Measurements from ENCODE around the gene VPS9D1.
"Not testable (repeated sequence)": the region's sequence is repeated elsewhere in the genome, so short reads cannot be mapped to it uniquely, and the experiment has no call there.

VPS9D1 gene

DNA sequence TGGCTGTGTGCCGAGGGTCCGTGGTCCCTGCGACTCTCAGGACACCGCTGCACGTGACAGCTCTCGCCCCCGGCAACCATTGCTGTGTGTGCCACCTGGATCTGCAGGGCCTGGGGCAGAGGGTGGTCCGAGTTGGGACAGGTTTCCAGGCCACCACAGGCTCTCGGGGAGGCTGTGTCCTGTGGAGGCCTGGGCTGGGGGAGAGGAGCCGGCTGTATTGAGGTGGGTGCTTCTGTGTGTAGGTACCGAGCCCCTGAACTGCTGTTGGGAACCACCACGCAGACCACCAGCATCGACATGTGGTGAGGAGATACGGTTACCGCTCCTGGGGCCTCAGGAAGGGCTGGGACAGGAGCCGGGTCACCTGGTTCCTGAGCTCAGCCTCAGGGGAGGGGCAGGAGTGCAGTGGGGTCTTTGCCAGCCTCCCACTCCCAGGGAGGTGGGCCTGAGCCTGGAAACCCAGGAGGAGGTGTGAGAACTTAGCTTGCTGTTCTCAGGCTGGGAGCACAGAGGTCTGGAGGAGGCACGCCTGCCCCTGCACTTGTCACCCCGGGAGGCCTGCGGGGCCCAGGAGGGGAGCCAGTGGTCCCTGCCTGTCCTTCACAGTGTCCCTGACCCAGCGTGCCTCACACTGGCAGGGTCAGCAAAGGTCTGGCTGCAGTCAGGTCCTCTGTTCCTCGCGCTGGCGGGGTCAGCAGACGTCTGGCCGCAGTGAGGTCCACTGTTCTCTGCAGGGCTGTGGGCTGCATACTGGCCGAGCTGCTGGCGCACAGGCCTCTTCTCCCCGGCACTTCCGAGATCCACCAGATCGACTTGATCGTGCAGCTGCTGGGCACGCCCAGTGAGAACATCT lies 26.5 kb downstream of the VPS9D1 start:
- DNase-seq (ENCODE audit: low spot score), result no peak

DNA sequence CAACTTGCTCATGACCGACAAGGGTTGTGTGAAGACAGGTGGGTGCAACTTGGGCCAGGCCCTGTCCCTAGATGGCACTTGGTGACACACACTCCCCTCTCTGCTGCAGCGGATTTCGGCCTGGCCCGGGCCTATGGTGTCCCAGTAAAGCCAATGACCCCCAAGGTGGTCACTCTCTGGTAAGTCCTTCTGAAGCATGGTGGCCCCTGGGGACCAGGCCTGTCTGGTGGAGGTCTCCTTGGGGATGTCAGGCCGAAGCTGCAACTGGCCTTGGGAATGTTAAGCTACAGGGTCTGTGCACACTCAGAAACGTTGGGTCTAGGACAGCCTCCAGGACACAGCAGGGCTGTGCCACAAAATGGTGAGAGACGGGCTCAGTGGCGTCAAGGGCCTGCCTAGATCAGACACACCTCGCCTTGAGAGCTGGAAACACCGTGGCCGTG lies 27.4 kb downstream of the VPS9D1 start:
- no peak for DNase-seq (ENCODE audit: low spot score)

DNA sequence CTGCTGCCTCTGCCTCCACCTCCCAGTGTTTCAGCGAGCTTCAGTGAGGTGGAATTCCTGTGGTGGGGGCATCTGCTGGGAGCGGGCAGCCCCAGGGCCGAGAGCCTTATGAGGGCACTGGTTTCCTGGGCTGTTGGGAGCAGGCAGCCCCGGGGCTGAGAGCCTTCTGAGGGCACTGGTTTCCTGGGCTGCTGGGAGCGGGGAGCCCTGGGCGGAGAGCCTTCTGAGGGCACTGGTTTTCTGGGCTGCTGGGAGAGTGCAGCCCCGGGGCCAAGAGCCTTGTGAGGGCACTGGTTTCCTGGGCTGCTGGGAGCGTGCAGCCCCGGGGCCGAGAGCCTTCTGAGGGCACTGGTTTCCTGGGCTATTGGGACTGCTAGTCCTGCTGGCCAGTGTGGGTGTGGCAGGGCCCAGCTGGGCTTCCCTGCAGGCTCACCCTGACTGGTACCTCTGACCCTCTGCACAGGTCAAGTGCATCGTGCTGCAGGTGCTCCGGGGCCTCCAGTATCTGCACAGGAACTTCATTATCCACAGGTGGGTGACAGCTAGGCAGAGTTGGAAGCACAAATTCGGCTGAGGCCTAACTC lies 28.6 kb downstream of the VPS9D1 start:
- DNase-seq (ENCODE audit: low spot score), result no peak

DNA sequence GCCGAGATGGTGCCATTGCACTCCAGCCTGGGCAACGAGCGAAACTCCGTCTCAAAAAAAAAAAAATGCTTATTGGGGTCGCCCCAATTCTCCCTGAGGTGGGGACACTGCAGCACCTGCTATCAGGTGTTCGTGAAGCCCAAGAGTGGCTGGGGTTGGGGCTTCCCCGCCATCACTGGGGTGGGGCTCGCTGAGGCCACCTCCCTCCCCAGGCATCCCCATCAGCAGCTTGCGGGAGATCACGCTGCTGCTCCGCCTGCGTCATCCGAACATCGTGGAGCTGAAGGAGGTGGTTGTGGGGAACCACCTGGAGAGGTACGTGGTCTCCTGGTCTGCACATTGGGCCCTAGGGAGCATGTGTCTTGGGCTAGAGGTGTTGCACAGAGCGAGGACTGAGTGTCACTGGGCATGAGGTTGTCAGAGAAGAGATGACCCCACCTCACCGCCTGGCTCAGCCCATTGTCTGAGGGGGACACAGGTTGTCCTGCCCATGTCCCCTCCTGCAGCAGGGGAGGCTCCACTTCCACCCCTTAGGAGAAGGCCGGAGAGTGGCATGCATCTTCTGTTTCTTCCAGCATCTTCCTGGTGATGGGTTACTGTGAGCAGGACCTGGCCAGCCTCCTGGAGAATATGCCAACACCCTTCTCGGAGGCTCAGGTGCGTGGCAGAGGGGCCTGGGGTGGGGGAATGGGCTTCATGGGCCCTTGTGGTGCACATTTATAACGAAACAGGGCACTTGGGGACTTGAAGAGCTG lies 29.3 kb downstream of the VPS9D1 start:
- no peak for DNase-seq (ENCODE audit: low spot score)

DNA sequence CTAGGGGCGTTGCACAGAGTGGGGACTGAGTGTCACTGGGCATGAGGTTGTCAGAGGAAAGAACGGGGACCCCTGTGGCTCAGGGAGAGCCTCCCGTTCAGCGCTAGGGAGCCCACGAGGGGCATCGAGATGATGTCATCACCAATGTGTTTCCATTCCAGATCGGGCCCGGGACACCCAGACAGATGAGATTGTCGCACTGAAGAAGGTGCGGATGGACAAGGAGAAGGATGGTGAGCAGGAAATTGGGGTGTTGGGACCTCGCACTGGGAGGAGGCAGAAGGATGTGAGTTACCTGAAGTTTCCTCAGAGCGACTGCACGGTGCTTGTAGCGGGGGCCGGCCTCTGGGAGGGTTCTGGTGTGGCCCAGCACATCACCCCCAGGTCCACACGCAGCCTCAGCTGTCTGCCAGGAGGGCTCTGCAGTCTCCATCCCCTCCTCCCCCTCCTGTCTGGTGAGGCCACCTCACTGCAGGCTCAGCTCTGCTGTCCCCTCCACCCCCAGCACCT lies 30.3 kb downstream of the VPS9D1 start:
- no peak for DNase-seq (ENCODE audit: low spot score)

DNA sequence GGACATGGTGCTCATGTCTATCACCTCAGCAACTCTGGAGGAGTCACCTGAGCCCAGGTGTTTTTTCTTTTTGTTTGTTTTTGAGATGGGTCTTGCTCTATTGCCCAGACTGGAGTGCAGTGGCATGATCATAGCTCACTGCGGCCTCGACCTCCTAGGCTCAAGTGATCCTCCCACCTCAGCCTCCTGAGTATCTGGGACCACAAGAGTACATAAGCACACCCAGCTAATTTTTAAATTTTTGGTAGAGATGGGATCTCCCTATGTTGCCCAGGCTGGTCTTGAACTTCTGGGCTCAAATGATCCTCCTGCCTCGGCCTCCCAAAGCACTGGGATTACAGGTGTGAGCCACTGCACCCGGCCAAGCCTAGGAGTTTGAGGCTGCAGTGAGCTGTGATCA lies 31.1 kb downstream of the VPS9D1 start:
- not testable (repeated sequence) for DNase-seq (ENCODE audit: low spot score)

DNA sequence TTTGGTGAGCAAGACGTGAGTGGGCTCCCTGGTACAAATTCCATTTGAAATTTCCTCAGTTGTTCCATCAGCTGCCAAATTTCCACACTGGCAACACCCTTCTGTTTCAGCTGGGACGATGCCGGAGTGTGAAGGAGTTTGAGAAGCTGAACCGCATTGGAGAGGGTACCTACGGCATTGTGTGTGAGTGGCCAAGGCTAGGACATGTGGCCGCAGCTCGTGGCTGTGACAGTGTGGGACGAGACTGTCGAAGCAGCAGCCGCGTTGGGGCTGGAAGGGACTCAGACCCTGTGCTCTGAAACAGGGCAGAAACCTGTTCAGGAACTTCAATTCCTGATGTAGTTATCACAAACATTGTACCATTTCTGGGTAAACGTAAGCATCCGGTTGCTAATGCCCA lies 31.6 kb downstream of the VPS9D1 start:
- DNase-seq (ENCODE audit: low spot score), result no peak

DNA sequence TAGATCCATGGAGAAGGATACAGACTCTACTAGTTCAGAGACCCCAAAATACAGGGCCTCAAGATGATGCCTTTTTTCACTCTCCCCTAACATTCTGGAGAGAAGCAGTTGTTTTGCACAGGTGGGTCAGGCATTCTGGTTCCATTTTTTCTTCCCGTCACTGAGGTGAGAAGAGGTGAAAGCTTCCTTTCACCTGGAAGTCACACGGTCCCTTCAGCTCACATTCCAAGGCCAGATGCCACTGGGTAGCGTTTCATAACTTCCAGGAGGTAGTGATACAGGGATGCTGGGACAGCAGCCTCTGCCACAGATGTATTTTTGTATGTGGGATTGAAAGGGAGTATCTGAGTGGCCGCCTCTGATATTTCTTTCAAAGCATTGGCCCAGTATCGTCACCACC lies 32.3 kb downstream of the VPS9D1 start:
- DNase-seq (ENCODE audit: low spot score), result no peak

DNA sequence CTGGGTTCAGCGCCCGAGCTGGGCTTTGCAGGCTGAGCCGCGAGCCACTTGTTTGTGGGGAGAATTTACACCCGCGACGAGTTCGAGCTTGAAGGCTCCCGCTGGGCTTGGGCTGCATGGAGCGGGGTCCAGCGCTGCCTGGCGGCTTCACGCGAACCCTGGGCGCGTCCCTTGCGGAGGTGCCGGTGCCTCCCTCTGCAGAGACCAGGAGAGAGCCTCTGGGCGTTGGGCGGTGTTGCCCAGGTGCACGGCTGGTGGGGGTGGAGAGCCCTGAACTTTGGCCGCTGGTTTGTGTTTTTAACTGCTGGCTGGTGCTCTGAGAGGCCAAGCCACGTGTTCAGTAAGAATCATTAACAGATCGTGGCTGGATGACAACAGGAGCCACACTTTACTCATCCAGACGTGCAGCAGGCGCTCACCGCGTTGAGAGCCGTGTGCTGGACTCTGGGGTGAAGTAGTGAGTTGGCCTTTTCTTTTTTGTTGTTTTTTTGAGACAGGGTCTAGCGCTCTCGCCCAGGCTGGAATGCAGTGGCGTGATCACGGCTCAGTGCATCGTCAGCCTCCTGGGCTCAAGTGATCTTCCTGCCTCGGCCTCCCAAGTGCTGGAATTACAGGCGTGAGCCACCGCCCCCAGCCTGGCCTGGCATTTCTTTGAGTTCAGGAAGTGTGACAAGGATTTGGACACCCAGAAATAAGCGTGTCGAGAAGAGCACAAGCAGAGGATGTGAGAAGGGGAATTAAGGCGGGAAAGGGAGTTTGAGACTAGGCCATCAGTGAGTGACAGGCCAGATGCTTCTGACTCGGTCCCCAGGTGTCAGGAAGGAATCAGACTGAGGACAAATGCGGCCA lies 33.4 kb downstream of the VPS9D1 start:
- DNase-seq (ENCODE audit: low spot score), result peak; percentile 87

DNA sequence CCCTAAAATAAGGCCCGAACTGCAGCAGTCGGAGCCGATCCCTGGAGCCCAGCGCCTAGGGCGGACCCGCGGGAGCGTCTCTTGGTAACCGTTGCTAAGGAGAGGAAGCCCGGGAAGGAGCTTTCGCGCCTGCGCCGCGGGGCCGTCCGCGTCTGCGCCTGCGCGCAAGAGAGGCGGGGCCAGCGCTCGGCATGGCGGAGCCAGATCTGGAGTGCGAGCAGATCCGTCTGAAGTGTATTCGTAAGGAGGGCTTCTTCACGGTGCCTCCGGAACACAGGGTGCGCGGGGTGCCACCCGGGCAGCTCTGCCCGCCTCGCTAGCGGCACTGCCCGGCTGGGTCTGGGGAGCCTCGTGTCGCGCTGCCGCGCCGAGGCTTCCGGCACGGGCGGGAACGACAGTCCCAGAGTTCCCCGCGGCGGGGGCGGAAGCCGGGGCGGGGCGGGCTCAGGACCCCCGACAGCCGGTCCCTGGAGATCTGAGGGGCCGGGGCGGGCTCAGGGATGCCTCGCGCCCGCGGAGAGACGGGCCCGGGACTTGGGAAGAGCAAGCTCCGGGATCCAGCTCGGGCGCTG lies 34.1 kb downstream of the VPS9D1 start, which contains the start of gene CDK10:
Gene CDK10 (plus strand): TSS at position 170 of the 572 bp plus-strand sequence. CDS start 22 bp downstream, at position 192.
- peak; percentile 72 for DNase-seq (ENCODE audit: low spot score)

DNA sequence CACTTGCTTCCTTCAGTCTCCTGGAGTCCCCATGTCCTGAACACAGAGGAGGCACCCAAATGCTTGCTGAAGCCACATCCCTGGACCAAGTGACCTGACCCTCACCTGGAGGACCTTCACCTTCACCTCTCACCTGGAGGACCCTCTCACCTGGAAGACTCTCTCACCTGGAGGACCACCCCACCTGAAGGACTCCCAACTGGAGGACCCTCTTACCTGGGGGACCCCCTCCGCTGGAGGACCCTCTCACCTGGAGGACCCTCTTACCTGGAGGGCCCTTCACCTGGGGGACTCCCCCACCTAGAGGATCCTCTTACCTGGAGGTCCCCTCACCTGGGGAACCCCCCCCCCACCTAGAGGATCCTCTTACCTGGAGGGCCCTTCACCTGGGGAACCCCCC lies 34.8 kb downstream of the VPS9D1 start:
- DNase-seq (ENCODE audit: low spot score), result no peak

DNA sequence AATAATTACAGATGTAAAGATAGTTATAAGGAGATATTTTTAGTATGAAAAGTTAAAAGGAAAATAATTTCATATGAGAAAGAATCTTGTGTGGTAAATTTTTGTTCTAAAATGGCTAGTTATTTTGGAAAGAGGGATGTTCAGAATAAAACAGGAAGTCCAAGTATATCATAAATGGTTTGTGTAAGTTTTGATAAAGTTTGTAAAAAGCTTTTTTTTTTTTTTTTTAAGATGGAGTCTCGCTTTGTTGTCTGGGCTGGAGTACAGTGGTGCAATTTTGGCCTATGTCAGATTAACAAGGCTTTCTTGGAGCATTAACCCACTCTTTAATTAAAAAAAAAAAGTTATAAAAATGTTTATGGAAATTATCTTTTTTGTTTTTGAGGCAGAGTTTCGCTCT lies 42.4 kb downstream of the VPS9D1 start:
- DNase-seq (ENCODE audit: low spot score), result no peak

DNA sequence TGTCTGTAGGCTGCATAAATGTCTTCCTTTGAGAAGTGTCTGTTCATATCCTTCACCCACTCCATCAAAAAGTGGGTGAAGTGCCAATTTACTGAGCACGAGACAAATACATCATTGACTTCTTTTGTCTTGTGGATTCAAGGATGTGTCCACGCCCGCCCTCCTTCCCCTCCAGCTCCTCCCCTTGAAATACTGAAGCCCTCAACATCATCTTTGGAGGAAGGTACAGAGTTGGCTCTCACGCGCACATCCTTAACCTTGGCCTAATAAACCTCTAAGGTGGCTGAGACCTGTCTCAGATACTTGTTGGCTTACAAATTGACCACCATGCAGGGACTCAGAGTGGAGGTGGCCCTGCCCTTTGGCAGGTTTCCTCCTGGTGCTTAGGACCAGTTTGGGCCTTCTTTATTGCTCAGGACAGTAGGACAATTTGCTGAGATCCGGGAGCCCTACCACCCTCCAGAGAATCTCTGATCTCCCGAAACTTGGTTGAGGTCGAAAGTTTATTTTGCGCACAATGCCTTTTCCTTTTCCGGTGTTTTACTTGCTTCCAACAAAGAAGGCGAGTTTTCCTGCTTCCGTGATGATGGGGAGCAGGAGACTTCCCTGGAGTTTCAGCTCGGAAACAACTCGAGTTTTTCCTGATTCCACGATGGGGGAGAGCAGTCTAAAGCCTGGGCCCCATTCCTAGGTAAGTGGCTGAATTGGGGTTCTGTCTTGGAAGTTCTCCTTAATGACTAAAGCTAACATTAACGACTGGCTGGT lies 48.3 kb downstream of the VPS9D1 start:
- DNase-seq (ENCODE audit: low spot score), result no peak

DNA sequence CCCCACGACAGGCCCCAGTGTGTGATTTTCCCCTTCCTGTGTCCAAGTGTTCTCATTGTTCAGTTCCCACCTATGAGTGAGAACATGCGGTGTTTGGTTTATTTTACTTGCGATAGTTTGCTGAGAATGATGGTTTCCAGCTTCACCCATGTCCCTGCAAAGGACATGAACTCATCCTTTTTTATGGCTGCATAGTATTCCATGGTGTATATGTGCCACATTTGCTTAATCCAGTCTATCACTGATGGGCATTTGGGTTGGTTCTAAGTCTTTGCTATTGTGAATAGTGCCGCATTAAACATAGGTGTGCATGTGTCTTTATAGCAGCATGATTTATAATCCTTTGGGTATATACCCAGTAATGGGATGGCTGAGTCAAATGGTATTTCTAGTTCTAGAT lies 49.1 kb downstream of the VPS9D1 start:
- DNase-seq (ENCODE audit: low spot score), result not testable (repeated sequence)

DNA sequence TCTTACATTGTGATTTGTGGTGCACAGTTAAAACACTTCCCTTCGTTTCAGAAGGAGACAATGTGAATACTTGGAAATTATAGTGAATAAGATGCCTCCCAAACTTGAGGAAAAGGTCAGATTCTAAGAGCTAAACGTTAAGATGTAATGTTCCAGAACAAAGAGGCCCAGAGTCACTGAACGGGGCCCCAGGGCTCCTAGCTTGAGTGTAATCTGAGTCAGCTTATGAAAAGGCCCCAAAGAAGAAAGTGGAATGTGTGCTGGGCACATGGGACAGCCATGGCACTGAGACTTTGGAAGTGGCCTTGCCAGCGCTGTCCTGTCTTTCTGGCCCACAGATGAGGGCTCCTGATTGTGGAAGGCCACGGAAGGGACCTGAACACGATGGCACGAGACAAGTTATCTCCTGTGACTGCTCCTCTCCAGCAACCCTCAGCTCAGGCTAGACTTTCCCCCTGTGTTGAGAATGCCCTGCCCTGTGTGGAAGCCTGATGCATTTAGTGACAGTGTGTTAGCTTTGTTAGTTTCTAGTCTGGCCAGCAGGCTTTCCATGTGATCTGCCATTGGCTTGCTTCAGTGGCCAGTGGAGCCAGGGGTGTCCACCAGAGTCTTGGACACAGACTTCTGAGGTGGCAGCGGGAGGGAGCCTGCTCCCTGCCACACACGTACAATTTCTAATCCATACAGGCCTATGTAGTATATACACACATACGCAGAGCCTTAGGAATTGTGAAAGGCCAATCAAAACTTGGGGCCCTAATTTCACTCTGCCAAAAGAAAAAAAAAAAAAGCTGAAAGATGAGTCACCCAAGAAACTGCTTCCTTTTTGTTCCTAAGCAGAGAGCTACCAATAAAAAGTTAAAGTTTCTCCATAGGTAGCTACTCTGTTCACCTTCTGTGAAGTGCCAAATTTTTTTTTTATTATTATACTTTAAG lies 49.9 kb downstream of the VPS9D1 start:
- DNase-seq (ENCODE audit: low spot score), result no peak

DNA sequence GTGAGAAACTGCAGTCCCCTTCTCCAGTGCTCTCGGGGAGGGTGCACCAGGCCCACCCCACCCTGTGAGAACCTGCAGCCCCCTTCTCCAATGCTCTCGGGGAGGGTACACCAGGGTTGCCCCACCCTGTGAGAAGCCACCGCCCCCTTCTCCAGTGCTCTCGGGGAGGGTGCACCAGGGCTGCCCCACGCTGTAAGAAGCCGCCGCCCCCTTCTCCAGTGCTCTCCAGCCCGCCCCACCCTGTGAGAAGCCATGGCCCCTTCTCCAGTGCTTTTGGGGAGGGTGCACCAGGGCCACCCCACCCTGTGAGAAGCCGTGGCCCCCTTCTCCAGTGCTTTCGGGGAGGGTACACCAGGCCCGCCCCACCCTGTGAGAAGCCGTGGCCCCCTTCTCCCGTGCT lies 50.9 kb downstream of the VPS9D1 start:
- DNase-seq (ENCODE audit: low spot score), result no peak

DNA sequence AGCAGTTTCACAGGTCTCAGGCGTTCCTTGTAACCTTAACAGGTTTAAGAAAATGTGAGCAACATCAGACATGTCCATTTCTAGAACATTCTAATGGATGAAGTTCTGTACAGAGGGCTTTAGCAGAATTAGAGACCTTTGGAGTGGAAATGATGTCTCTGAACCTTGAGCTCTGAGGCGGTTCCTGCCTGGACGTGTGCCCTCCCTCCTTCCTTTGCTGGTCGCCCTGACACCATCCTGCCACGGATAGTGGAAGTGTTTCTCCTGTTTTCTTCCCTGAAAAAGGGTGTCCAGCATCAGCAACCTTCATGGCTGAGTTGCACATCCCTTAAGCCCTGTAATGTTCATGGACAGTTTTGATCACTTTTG lies 51.9 kb downstream of the VPS9D1 start:
- no peak for DNase-seq (ENCODE audit: low spot score)

DNA sequence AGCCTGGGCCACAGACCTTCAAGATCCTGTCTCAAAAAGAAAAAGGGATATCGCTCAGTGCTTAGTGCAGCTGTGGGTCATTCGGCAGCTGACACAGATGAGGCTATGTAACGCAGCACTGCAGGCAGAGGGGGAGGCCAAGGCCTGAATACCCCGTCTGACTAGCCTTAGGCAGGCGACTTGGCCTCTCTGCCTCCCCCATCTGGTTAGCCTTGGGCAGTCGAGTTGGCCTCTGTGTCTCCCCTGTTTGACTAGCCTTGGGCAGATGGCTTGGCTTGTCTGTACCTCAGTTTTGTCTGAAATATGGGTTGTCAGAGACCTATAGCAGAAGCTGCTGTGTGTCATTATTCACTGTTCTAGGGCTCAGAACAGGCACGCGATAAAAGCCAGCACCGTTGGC lies 53.1 kb downstream of the VPS9D1 start:
- DNase-seq (ENCODE audit: low spot score), result no peak

DNA sequence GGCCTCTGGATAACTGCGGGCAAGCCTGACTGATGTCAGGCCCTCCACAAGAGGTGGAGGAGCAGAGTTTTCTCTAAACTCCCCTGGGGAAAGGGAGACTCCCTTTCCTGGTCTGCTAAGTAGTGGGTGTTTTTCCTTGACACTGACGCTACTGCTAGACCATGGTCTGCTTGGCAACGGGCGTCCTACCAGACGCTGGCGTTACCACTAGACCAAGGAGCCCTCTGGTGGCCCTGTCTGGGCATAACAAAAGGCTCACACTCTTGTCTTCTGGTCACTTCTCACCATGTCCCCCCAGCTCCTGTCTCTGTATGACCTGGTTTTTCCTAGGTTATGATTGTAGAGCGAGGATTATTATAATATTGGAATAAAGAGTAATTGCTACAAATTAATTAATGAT lies 53.7 kb downstream of the VPS9D1 start:
- not testable (repeated sequence) for DNase-seq (ENCODE audit: low spot score)
